Measurements from ENCODE around the gene ADAMTS2. TPM values are rescaled to one million over a fixed set of nuclear protein-coding genes. Genes with fewer than 3 reads are reported as not detected.

The ADAMTS2 gene
- total and polyA plus RNA-seq, 2 of the 8 experiments (the other 6 are each of a cell fraction or from before 2014, with no cell fraction given) = 6.6 to 7.3 TPM

- H2AK5ac ChIP-seq (ENCODE audit: low read depth, low read length) = no peak overlapping the region
- H3K79me2 ChIP-seq (ENCODE audit: control insufficient read depth in 1 of 2, insufficient read depth in 2 of 2, low read length in 2 of 2) = no peaks in the 10 kb centered on the region
- H2BK20ac ChIP-seq (ENCODE audit: low read length) = no peak overlapping the region
- H3K23me2 ChIP-seq (ENCODE audit: low read depth, low read length) = no peaks in the 10 kb centered on the region
- no peak overlapping the region for H3K4me3 ChIP-seq (ENCODE audit: extremely low read depth in 1 of 4, insufficient read depth in 2 of 4, low read depth in 3 of 4, low read length in 4 of 4)
- H2BK15ac ChIP-seq (ENCODE audit: low read length) = no peak overlapping the region
- no peak overlapping the region for H2BK5ac ChIP-seq (ENCODE audit: low read depth, low read length)
- H4K91ac ChIP-seq (replicated peaks; ENCODE audit: insufficient read length, low read length) = no peak overlapping the region
- H2AFZ ChIP-seq (ENCODE audit: low read length) = no peak overlapping the region
- H3K27me3 ChIP-seq (replicated peaks in 1 of 4; ENCODE audit: control insufficient read depth in 3 of 4, extremely low read depth in 1 of 4, insufficient read depth in 3 of 4, low read length in 3 of 4) = no peaks in the 10 kb centered on the region
- H3K18ac ChIP-seq (ENCODE audit: extremely low read depth, low read length) = no peak overlapping the region
- H2BK120ac ChIP-seq (replicated peaks; ENCODE audit: low read depth, low read length) = no peak overlapping the region
- H3K23ac ChIP-seq (ENCODE audit: insufficient read length) = no peak overlapping the region
- H3K27ac ChIP-seq (ENCODE audit: low read depth, low read length) = no peak overlapping the region
- no peaks in the 10 kb centered on the region for H3K36me3 ChIP-seq (ENCODE audit: control insufficient read depth in 2 of 4, insufficient read depth in 4 of 4, low read length in 3 of 4)
- no peak overlapping the region for H4K5ac ChIP-seq (ENCODE audit: insufficient read length, low read depth, low read length)
- 96% methylated on average over 6 of the region's 6 CpGs; no CpG with 5 or more reads in 1 of the 2 experiments for WGBS, 2 experiments (ENCODE audit: extremely low coverage in 1 of 2, insufficient coverage in 1 of 2, insufficient read length in 1 of 2, insufficient replicate concordance in 2 of 2, low coverage in 1 of 2, low lambda C conversion rate in 2 of 2, missing lambda C conversion rate in 1 of 2)
- no peak overlapping the region for H3K9ac ChIP-seq (replicated peaks in 1 of 4; ENCODE audit: extremely low read depth in 1 of 4, low read depth in 3 of 4, low read length in 3 of 4)
- DNase-seq (ENCODE audit: low read depth in 1 of 2, low spot score in 2 of 2) = no peak
- FAIRE-seq = no peak
- no peaks in the 10 kb centered on the region; a peak in 1 of 7 replicates for H3K4me1 ChIP-seq (replicated peaks in 1 of 4; ENCODE audit: control insufficient read depth in 3 of 4, insufficient read depth in 4 of 4, low read length in 3 of 4)
- H3K14ac ChIP-seq (ENCODE audit: insufficient read length) = no peak overlapping the region
- H3K4me2 ChIP-seq (ENCODE audit: insufficient read depth in 1 of 2, low read depth in 2 of 2, low read length in 2 of 2) = no peak overlapping the region
- no peaks in the 10 kb centered on the region for H3K9me3 ChIP-seq (ENCODE audit: insufficient read depth in 2 of 2, low read depth in 1 of 2, low read length in 1 of 2)
- no peaks in the 10 kb centered on the region; the same call in 1 of the 2 replicates for H3K79me1 ChIP-seq (ENCODE audit: low read depth, low read length)
- H3K4ac ChIP-seq (replicated peaks; ENCODE audit: insufficient read length, low read depth, low read length) = no peak overlapping the region
- H3K56ac ChIP-seq (replicated peaks; ENCODE audit: insufficient read length, low read depth, low read length) = no peak overlapping the region
- no peak overlapping the region for H4K8ac ChIP-seq (ENCODE audit: extremely low read depth, insufficient read depth, low read length)
- H4K20me1 ChIP-seq (replicated peaks in 1 of 2; ENCODE audit: control insufficient read depth in 1 of 2, insufficient read depth in 2 of 2, low read length in 2 of 2) = no peaks in the 10 kb centered on the region
- ChIA-PET CTCF (ENCODE audit: partially characterized antibody) (no interaction called here), POLR2A (ENCODE audit: partially characterized antibody) (no interaction called here)
- H2BK12ac ChIP-seq (ENCODE audit: low read depth, low read length) = no peak overlapping the region
- TF ChIP-seq TBP (IDR thresholded peaks at IDR 0.05; ENCODE audit: low read depth, low read length) (no peak), JUN (IDR thresholded peaks at IDR 0.05; ENCODE audit: low read depth, low read length) (no peak), RAD21 (IDR thresholded peaks at IDR 0.05 in 1 of 2, conservative IDR thresholded peaks at IDR 0.05 in 1 of 2; ENCODE audit: low read depth in 2 of 2, low read length in 2 of 2) (no peak), GABPA (IDR thresholded peaks at IDR 0.05; ENCODE audit: borderline replicate concordance, insufficient read depth, low read length) (no peak), RXRA (IDR thresholded peaks at IDR 0.05; ENCODE audit: insufficient read depth, low read depth, low read length) (no peak), CEBPB (IDR thresholded peaks at IDR 0.05; ENCODE audit: low read depth, low read length) (no peak)
- TF ChIP-seq, protein P1, sequence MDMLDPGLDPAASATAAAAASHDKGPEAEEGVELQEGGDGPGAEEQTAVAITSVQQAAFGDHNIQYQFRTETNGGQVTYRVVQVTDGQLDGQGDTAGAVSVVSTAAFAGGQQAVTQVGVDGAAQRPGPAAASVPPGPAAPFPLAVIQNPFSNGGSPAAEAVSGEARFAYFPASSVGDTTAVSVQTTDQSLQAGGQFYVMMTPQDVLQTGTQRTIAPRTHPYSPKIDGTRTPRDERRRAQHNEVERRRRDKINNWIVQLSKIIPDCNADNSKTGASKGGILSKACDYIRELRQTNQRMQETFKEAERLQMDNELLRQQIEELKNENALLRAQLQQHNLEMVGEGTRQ (IDR thresholded peaks at IDR 0.05; ENCODE audit: low read length) = no peak
These were observed 43.9 kb downstream of the ADAMTS2 start for GRCh38 chr5:179301376-179301775.
